Endothelial cell of umbilical vein (primary cell): Measurements from ENCODE around the gene JARID2. TPM values are rescaled to one million over a fixed set of nuclear protein-coding genes. Genes with fewer than 3 reads are reported as not detected.

ENCODE experiments used
- BruUV-seq: library from RNA; stranded (reverse); fragments of 400-500 nt; replicated peaks from 2 replicates; lab custom pipeline; 2021; lab: Mats Ljungman, UMichigan
- CTCF ChIA-PET: fragments of 300-600, 350-600 bp; sonication (Branson Sonifier 250); formaldehyde crosslinking; loops from one replicate; lab custom pipeline; 2021; ENCODE audit warnings: antibody characterized with exemption, inconsistent platforms; lab: Charles Lee
- POLR2A ChIA-PET: fragments of 300-600, 350-600 bp; sonication (Branson Sonifier 250); formaldehyde crosslinking; loops from one replicate; lab custom pipeline; 2021; ENCODE audit warnings: antibody characterized with exemption, inconsistent platforms; lab: Charles Lee
- DNase-seq: peaks from one replicate; pipeline ENCODE4 v3.0.0-alpha.2; 2011; ENCODE audit warnings: low read depth, low spot score
- FAIRE-seq: peaks from 2 replicates; lab custom pipeline; 2011; peaks lifted over from hg19 to GRCh38; lab: Jason Lieb, UNC
- H2AFZ ChIP-seq: 2 replicates; pipeline ENCODE4 v1.6.0; 2012; ENCODE audit warnings: low read depth, low read length, control low read depth, inconsistent platforms
- H3K27ac ChIP-seq: 2 replicates; pipeline ENCODE4 v1.5.1; 2011; ENCODE audit warnings: low read depth, mild to moderate bottlenecking, control low read depth, low read length, moderate library complexity; ENCODE audit not compliant: insufficient read depth
- H3K27me3 ChIP-seq, 2 experiments: 2 replicates each; pipeline versions ENCODE4 v1.6.0 to v1.6.1; 2011; ENCODE audit warnings: low read length in 2 of 2, mixed read lengths in 1 of 2; ENCODE audit not compliant: control insufficient read depth in 2 of 2, insufficient read depth in 2 of 2
- H3K36me3 ChIP-seq, 2 experiments: 2 replicates in 1 of 2; 3 replicates in 1 of 2; pipeline ENCODE4 v1.5.1; 2011; ENCODE audit warnings: low read length in 2 of 2, mild to moderate bottlenecking in 1 of 2, moderate library complexity in 1 of 2; ENCODE audit not compliant: control insufficient read depth in 2 of 2, insufficient read depth in 2 of 2; ENCODE audit errors: extremely low read depth in 1 of 2
- H3K4me1 ChIP-seq: 3 replicates; pipeline ENCODE4 v1.5.1; 2011; ENCODE audit warnings: mild to moderate bottlenecking, low read length; ENCODE audit not compliant: control insufficient read depth, insufficient read depth; ENCODE audit errors: extremely low read depth
- H3K4me2 ChIP-seq: 2 replicates; pipeline ENCODE4 v1.6.1; 2011; ENCODE audit warnings: low read length, control low read depth, mixed read lengths; ENCODE audit not compliant: insufficient read depth
- H3K4me3 ChIP-seq, 3 experiments: fragments of 200-600 bp in 1 of 3; sonication (generic), shearing (Covaris generic) in 1 of 3; replicated peaks in 1 of 3; 2 replicates each; pipeline ENCODE4 v1.5.1; 2011 to 2016; ENCODE audit warnings: control low read depth in 3 of 3, low read length in 3 of 3, mild to moderate bottlenecking in 2 of 3, inconsistent platforms in 1 of 3, low read depth in 1 of 3, moderate library complexity in 1 of 3; ENCODE audit not compliant: insufficient read depth in 1 of 3
- H3K79me2 ChIP-seq: 2 replicates; pipeline ENCODE4 v1.6.0; 2012; ENCODE audit warnings: low read length, inconsistent platforms; ENCODE audit not compliant: control insufficient read depth, insufficient read depth
- H3K9ac ChIP-seq: replicated peaks from 2 replicates; pipeline ENCODE3; 2011; ENCODE audit warnings: low read length, control low read depth; ENCODE audit not compliant: insufficient read depth; ENCODE audit errors: extremely low read depth
- H3K9me1 ChIP-seq: replicated peaks from 3 replicates; pipeline ENCODE4 v1.6.0; 2011; ENCODE audit warnings: mild to moderate bottlenecking, low read length; ENCODE audit not compliant: control insufficient read depth, insufficient read depth; ENCODE audit errors: extremely low read depth
- H3K9me3 ChIP-seq: replicated peaks from 2 replicates; pipeline ENCODE4 v1.5.1; 2012; ENCODE audit warnings: low read length, inconsistent platforms; ENCODE audit not compliant: control insufficient read depth, insufficient read depth
- H4K20me1 ChIP-seq: replicated peaks from 2 replicates; pipeline ENCODE3; 2011; ENCODE audit warnings: mild to moderate bottlenecking, low read length; ENCODE audit not compliant: control insufficient read depth, insufficient read depth; ENCODE audit errors: extremely low read depth
- CTCF ChIP-seq, 2 donors: IDR thresholded peaks; 1 replicate in 1 of 2; 2 replicates in 1 of 2; pipeline ENCODE4 v1.5.1; 2011; ENCODE audit warnings: low read length in 2 of 2, mild to moderate bottlenecking in 2 of 2, moderate library complexity in 2 of 2, control low read depth in 1 of 2, inconsistent platforms in 1 of 2, low read depth in 1 of 2; ENCODE audit not compliant: insufficient read depth in 1 of 2; ENCODE audit errors: extremely low read depth in 1 of 2
- FOS ChIP-seq: IDR thresholded peaks from 2 replicates; pipeline ENCODE4 v1.6.1; 2011; ENCODE audit warnings: mild to moderate bottlenecking, low read length, moderate library complexity, borderline replicate concordance; ENCODE audit not compliant: insufficient read depth
- GATA2 ChIP-seq: IDR thresholded peaks from 2 replicates; pipeline ENCODE4 v1.7.0; 2011; ENCODE audit warnings: low read depth, mild to moderate bottlenecking, moderate library complexity, mixed read lengths, low read length; ENCODE audit not compliant: insufficient read length, insufficient read depth
- JUN ChIP-seq: IDR thresholded peaks from 2 replicates; pipeline ENCODE4 v1.6.1; 2011; ENCODE audit warnings: borderline replicate concordance, low read depth; ENCODE audit not compliant: insufficient read length, insufficient read depth
- MAX ChIP-seq: IDR thresholded peaks from 2 replicates; pipeline ENCODE4 v1.6.1; 2011; ENCODE audit not compliant: insufficient read depth, insufficient read length
- MYC ChIP-seq: IDR thresholded peaks from one replicate; pipeline ENCODE4 v1.6.1; 2011; ENCODE audit warnings: mild to moderate bottlenecking, low read depth, low read length
- POLR2A ChIP-seq: IDR thresholded peaks from 2 replicates; pipeline ENCODE4 v1.6.1; 2012; ENCODE audit warnings: low read depth, mild to moderate bottlenecking, control low read depth, low read length
- dilution Hi-C: fragments of 300-500 bp; cut with MboI; formaldehyde crosslinking; loops from one replicate; pipeline ENCODE4 v1.15.0; 2019; ENCODE audit warnings: low sequenced_read_pairs; ENCODE audit not compliant: extremely low pct_ligation_motif_present
- intact Hi-C: fragments of 100-400 bp; cut with micrococcal nuclease; formaldehyde crosslinking; loops from one replicate; pipeline ENCODE4 v1.10.0; 2022
- polyA plus RNA-seq, 4 experiments: library from polyadenylated mRNA; depleted of rRNA in 3 of 4; stranded (reverse) in 3 of 4; unstranded in 1 of 4; fragments of >200 nt; gene quantifications; 2 replicates each; pipeline versions ENCODE4 v1.2.1 to v1.2.3, GENCODE V29; 2011 to 2012; ENCODE audit warnings: missing spikeins in 1 of 4
- total RNA-seq: library from RNA; stranded (reverse); gene quantifications from 2 replicates; pipeline ENCODE4 v1.2.3, GENCODE V29; 2021

The JARID2 gene
- total and polyA plus RNA-seq, 2 donors (not counting 3 experiments of a cell fraction or from before 2014, with no cell fraction given): 2.9 to 10.6 TPM

GRCh38 chr6:15272562-15272961, 26.7 kb downstream of the JARID2 start:
- DNase-seq: no peak
- Histone ChIP-seq H3K9ac (no peak overlapping the region), H4K20me1 (no peaks in the 10 kb centered on the region), H3K9me3 (no peaks in the 10 kb centered on the region), H3K9me1 (no peaks in the 10 kb centered on the region), H3K4me3 (no peak overlapping the region), H2AFZ (no peak overlapping the region), H3K36me3 (no peaks in the 10 kb centered on the region), H3K4me2 (no peak overlapping the region), H3K27ac (no peak overlapping the region), H3K4me1 (peaks cover 8% of the 10 kb centered on the region), H3K27me3 (no peaks in the 10 kb centered on the region), H3K79me2 (peaks cover 1% of the 10 kb centered on the region)
- no TSS peak for BruUV-seq
- no peak for FAIRE-seq
- TF ChIP-seq JUN (no peak), POLR2A (no peak), FOS (no peak), GATA2 (no peak), MAX (no peak), MYC (no peak), CTCF (IDR thresholded peaks at IDR 0.05; ENCODE audit: extremely low read depth in 1 of 2, insufficient read depth in 1 of 2, low read depth in 1 of 2, low read length in 2 of 2) (no peak)
- ChIA-PET POLR2A (no interaction called here), CTCF (no interaction called here)
- dilution Hi-C loops: no loop called here
- intact Hi-C loops: no loop called here
